Nephron progenitor cell (in vitro differentiated cells): ENCODE measurements around the gene RRAS2.

Experiments used
- DNase-seq: peaks from one replicate; pipeline ENCODE4 v3.0.0; 2021
- H3K27ac Mint-ChIP-seq: 2 replicates; pipeline ENCODE4 v1.8.0; 2021; ENCODE audit warnings: mild to moderate bottlenecking, moderate library complexity, mixed read lengths
- H3K27me3 Mint-ChIP-seq: 2 replicates; pipeline ENCODE4 v1.8.0; 2021; ENCODE audit warnings: mild to moderate bottlenecking, low read depth, mixed read lengths; ENCODE audit not compliant: poor library complexity
- H3K36me3 Mint-ChIP-seq: 2 replicates; pipeline ENCODE4 v1.8.0; 2021; ENCODE audit warnings: low read depth, mixed read lengths
- H3K4me1 Mint-ChIP-seq: 2 replicates; pipeline ENCODE4 v1.8.0; 2021; ENCODE audit warnings: mixed read lengths
- H3K4me3 Mint-ChIP-seq: 2 replicates; pipeline ENCODE4 v1.8.0; 2021; ENCODE audit warnings: mild to moderate bottlenecking, moderate library complexity, mixed read lengths
- H3K9me3 Mint-ChIP-seq: 2 replicates; pipeline ENCODE4 v1.8.0; 2021; ENCODE audit warnings: mild to moderate bottlenecking, moderate library complexity, mixed read lengths
- CTCF ChIP-seq: fragments of 200-600 bp; sonication (generic); IDR thresholded peaks from 2 replicates; pipeline ENCODE4 v1.5.0; 2021; ENCODE audit warnings: antibody characterized with exemption

RRAS2 gene

GRCh38 chr11:14312736-14313438 lies 46.1 kb downstream of the RRAS2 start:
- H3K27ac Mint-ChIP-seq: no peak overlapping the region
- H3K9me3 Mint-ChIP-seq: no peaks in the 10 kb centered on the region
- H3K36me3 Mint-ChIP-seq: no peaks in the 10 kb centered on the region
- no peaks in the 10 kb centered on the region for H3K27me3 Mint-ChIP-seq
- DNase-seq: no peak
- no peak for TF ChIP-seq CTCF
- H3K4me1 Mint-ChIP-seq: peaks cover 5% of the 10 kb centered on the region
- no peak overlapping the region for H3K4me3 Mint-ChIP-seq

GRCh38 chr11:14310679-14311078 lies 48.3 kb downstream of the RRAS2 start:
- TF ChIP-seq CTCF: no peak
- H3K27ac Mint-ChIP-seq: no peak overlapping the region
- H3K9me3 Mint-ChIP-seq: no peaks in the 10 kb centered on the region
- no peak for DNase-seq
- no peaks in the 10 kb centered on the region for H3K36me3 Mint-ChIP-seq
- no peaks in the 10 kb centered on the region for H3K27me3 Mint-ChIP-seq
- peaks cover 14% of the 10 kb centered on the region for H3K4me1 Mint-ChIP-seq
- H3K4me3 Mint-ChIP-seq: no peak overlapping the region

- no peaks in the 10 kb centered on the region for H3K27me3 Mint-ChIP-seq
- H3K9me3 Mint-ChIP-seq: no peaks in the 10 kb centered on the region
- H3K27ac Mint-ChIP-seq: no peak overlapping the region
- H3K4me1 Mint-ChIP-seq: peaks cover 17% of the 10 kb centered on the region
- TF ChIP-seq CTCF: no peak
- H3K4me3 Mint-ChIP-seq: no peak overlapping the region
- H3K36me3 Mint-ChIP-seq: no peaks in the 10 kb centered on the region
- DNase-seq: no peak
Observed at GRCh38 chr11:14309425-14310192, 49.4 kb downstream of the RRAS2 start.

- TF ChIP-seq CTCF: no peak
- Mint-ChIP-seq H3K4me1 (peaks cover 17% of the 10 kb centered on the region), H3K27me3 (no peaks in the 10 kb centered on the region), H3K36me3 (no peaks in the 10 kb centered on the region), H3K27ac (no peak overlapping the region), H3K9me3 (no peaks in the 10 kb centered on the region), H3K4me3 (no peak overlapping the region)
- no peak for DNase-seq
Observed at GRCh38 chr11:14308897-14309387, 50.0 kb downstream of the RRAS2 start.

- H3K9me3 Mint-ChIP-seq: no peaks in the 10 kb centered on the region
- H3K27ac Mint-ChIP-seq: no peak overlapping the region
- peak; percentile 60 for TF ChIP-seq CTCF
- no peaks in the 10 kb centered on the region for H3K27me3 Mint-ChIP-seq
- DNase-seq: no peak
- peaks cover 13% of the 10 kb centered on the region for H3K4me1 Mint-ChIP-seq
- no peak overlapping the region for H3K4me3 Mint-ChIP-seq
- H3K36me3 Mint-ChIP-seq: no peaks in the 10 kb centered on the region
Observed at GRCh38 chr11:14308114-14308896, 50.7 kb downstream of the RRAS2 start.
